GM18507 (cell line): ENCODE measurements around the gene ARHGEF40.

ENCODE experiments used
- DNase-seq: peaks from one replicate; pipeline ENCODE4 v3.0.0; 2011; ENCODE audit warnings: low read depth; ENCODE audit not compliant: insufficient read length; ENCODE audit errors: extremely low spot score
- FAIRE-seq: peaks from 2 replicates; lab custom pipeline; 2011; peaks lifted over from hg19 to GRCh38; lab: Jason Lieb, UNC

Gene ARHGEF40

GRCh38 chr14:21070083-21070609 is at the start of gene ARHGEF40:
TSS of gene ARHGEF40 (plus strand) at chr14:21070304. CDS start at chr14:21070397, 93 bp downstream.
- DNase-seq (no peak), FAIRE-seq (no peak)

GRCh38 chr14:21020977-21021545 is 49.0 kb upstream of the ARHGEF40 start:
- FAIRE-seq, result no peak
- no peak for DNase-seq

GRCh38 chr14:21022686-21023085 is 47.4 kb upstream of the ARHGEF40 start:
- FAIRE-seq, result no peak
- DNase-seq, result no peak

GRCh38 chr14:21023174-21023573 is 46.9 kb upstream of the ARHGEF40 start:
- DNase-seq, result no peak
- FAIRE-seq, result no peak

GRCh38 chr14:21023817-21024584 is 46.1 kb upstream of the ARHGEF40 start:
- FAIRE-seq (no peak), DNase-seq (no peak)

GRCh38 chr14:21024585-21025370 is 45.3 kb upstream of the ARHGEF40 start, which contains the start of gene NDRG2:
TSS of gene NDRG2 (minus strand) at chr14:21025061. CDS start at chr14:21023315, 1,746 bp downstream.
- FAIRE-seq (no peak), DNase-seq (peak; percentile 30)

GRCh38 chr14:21025371-21026273 is 44.5 kb upstream of the ARHGEF40 start:
- DNase-seq (no peak), FAIRE-seq (no peak)

- FAIRE-seq, result no peak
- no peak for DNase-seq
Measured at GRCh38 chr14:21026274-21026987, 43.7 kb upstream of the ARHGEF40 start.

GRCh38 chr14:21026988-21027315 is 43.2 kb upstream of the ARHGEF40 start:
- no peak for DNase-seq
- FAIRE-seq, result no peak

- FAIRE-seq (no peak), DNase-seq (no peak)
Measured at GRCh38 chr14:21029917-21030316, 40.2 kb upstream of the ARHGEF40 start, which contains the start of gene TPPP2. TSS of gene TPPP2 (plus strand) at chr14:21030217. CDS start at chr14:21030582, 365 bp downstream.

GRCh38 chr14:21030531-21030930 is 39.6 kb upstream of the ARHGEF40 start:
- DNase-seq (no peak), FAIRE-seq (no peak)

GRCh38 chr14:21032326-21033132 is 37.6 kb upstream of the ARHGEF40 start:
- DNase-seq (no peak), FAIRE-seq (no peak)

- DNase-seq, result no peak
- no peak for FAIRE-seq
Measured at GRCh38 chr14:21033133-21033698, 36.9 kb upstream of the ARHGEF40 start.

- FAIRE-seq, result no peak
- DNase-seq, result no peak
Measured at GRCh38 chr14:21034707-21035106, 35.4 kb upstream of the ARHGEF40 start, which contains the start of gene RNASE13. TSS of gene RNASE13 (minus strand) at chr14:21034807. CDS start at chr14:21034288, 519 bp downstream.

- FAIRE-seq, result no peak
Measured at GRCh38 chr14:21036751-21037150, 33.4 kb upstream of the ARHGEF40 start.

GRCh38 chr14:21037156-21037555 is 32.9 kb upstream of the ARHGEF40 start:
- FAIRE-seq (no peak), DNase-seq (no peak)

More at GRCh38 chr14:21036751-21037150, 33.4 kb upstream of the ARHGEF40 start:
- no peak for DNase-seq
